NOMO-1 treated with DMSO at 0.1 percent for 48 hours (cell line): ENCODE data around the gene TRIM52.
"Not testable (repeated sequence)": the region's sequence is repeated elsewhere in the genome, so short reads cannot be mapped to it uniquely, and the experiment has no call there.

Experiments
- DNase-seq: peaks from one replicate; lab custom pipeline; 2025; ENCODE audit not compliant: unreplicated experiment; lab: John Stamatoyannopoulos, UW

The TRIM52 gene

GRCh38 chr5:181217111-181217802 lies 43.7 kb downstream of the TRIM52 start:
- no peak for DNase-seq

GRCh38 chr5:181215997-181216989 lies 44.6 kb downstream of the TRIM52 start:
- no peak for DNase-seq

DNA sequence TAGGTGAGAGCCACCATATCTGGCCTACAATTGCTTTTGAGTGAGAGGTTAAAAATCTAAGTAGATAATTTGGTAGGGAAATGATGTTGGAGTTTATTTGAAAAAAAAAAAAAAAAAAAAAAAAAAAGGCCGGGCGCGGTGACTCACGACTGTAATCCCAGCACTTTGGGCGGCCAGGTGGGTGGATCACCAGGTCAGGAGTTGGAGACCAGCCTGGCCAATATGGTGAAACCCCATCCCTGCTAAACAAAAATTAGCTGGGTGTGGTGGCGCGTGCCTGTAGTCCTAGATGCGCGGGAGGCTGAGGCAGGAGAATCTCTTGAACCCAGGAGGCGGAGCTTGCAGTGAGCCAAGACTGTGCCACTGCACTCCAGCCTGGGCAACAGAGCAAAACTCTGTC lies 46.7 kb downstream of the TRIM52 start:
- not testable (repeated sequence) for DNase-seq

GRCh38 chr5:181212934-181213333 lies 48.0 kb downstream of the TRIM52 start:
- DNase-seq: no peak

- DNase-seq: no peak
Measured at GRCh38 chr5:181212080-181212479, 48.9 kb downstream of the TRIM52 start.

DNA sequence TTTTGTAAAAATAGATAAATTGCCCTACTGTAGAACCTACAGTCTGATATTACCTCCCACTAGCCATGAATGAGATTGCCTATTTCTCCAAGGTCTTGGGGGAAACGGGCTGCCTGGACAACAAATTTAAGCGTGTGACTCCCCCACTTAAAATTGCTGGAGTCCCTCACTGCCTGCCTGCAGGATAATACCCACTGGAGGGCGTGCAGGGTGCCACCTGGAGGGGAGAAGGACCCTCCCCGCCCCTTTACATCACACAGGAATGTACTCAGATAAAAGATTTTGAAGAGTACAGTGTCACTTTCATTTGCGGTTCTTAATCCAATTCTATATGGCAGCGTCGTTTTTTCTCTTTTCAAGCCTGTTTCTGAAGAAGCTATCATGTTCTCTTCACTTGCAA lies 49.7 kb downstream of the TRIM52 start:
- no peak for DNase-seq

GRCh38 chr5:181210698-181211097 lies 50.2 kb downstream of the TRIM52 start:
- not testable (repeated sequence) for DNase-seq

DNA sequence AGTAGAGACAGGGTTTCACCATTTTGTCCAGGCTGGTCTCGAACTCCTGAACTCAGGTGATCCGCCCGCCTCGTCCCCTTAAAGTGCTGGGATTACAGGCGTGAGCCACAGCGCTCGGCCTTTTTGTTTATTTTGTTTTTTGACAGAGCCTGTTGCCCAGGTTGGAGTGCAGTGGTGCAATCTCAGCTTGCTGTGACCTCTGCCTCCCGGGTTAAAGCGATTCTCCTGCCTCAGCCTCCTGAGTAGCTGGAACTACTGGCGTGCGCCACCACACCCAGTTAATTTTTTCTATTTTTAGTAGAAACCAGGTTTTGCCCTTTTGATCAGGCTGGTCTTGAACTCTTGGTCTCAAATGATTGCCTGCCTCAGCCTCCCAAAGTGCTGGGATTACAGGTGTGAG lies 50.8 kb downstream of the TRIM52 start:
- not testable (repeated sequence) for DNase-seq

DNA sequence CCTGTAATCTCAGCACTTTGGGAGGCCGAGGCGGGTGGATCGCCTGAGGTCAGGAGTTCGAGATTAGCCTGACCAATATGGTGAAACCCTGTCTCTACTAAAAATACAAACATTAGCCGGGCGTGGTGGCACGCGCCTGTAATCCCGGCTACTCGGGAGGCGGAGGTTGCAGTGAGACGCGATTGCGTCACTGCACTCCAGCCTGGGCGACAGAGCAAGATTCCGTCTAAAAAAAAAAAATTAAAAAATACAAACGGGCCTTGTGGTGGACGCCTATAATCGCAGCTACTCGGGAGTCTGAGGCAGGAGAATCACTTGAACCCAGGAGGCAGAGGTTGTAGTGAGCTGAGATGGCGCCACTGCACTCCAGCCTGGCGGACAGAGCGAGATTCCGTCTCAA lies 51.9 kb downstream of the TRIM52 start:
- DNase-seq: not testable (repeated sequence)

GRCh38 chr5:181207960-181208253 lies 53.0 kb downstream of the TRIM52 start:
- no peak for DNase-seq

GRCh38 chr5:181207214-181207959 lies 53.6 kb downstream of the TRIM52 start:
- no peak for DNase-seq

GRCh38 chr5:181205761-181206649 lies 54.9 kb downstream of the TRIM52 start:
- DNase-seq: no peak
